ENCODE measurements around the gene PHF19.

PHF19 gene

GRCh38 chr9:120869360-120869687 is 7.7 kb downstream of the PHF19 start:
- H3K36me3 ChIP-seq (ENCODE audit: insufficient read depth, low read length): peaks cover 18% of the 10 kb centered on the region; the same call in 1 of the 2 replicates
- peak overlapping the region; percentile 76 for H2AFZ ChIP-seq (ENCODE audit: low read length, unreplicated experiment)
- H3K4me1 ChIP-seq (ENCODE audit: control insufficient read depth, insufficient read depth, low read length, unreplicated experiment): peaks cover 30% of the 10 kb centered on the region
- peak overlapping the region; percentile 75 for H3K4me3 ChIP-seq (ENCODE audit: low read depth, low read length)
- H3K27ac ChIP-seq (ENCODE audit: low read depth, low read length): peak overlapping the region; percentile 41
- peaks cover 3% of the 10 kb centered on the region for H3K79me2 ChIP-seq (ENCODE audit: control insufficient read depth, insufficient read depth, low read length, unreplicated experiment)
- no peaks in the 10 kb centered on the region for H3K27me3 ChIP-seq (ENCODE audit: insufficient read depth, low read length)

GRCh38 chr9:120868676-120869359 is 8.2 kb downstream of the PHF19 start:
- Histone ChIP-seq H3K27me3 (ENCODE audit: insufficient read depth, low read length) (no peaks in the 10 kb centered on the region), H3K79me2 (ENCODE audit: control insufficient read depth, insufficient read depth, low read length, unreplicated experiment) (no peaks in the 10 kb centered on the region), H3K36me3 (ENCODE audit: insufficient read depth, low read length) (peaks cover 14% of the 10 kb centered on the region; the same call in 1 of the 2 replicates), H3K4me1 (ENCODE audit: control insufficient read depth, insufficient read depth, low read length, unreplicated experiment) (peaks cover 25% of the 10 kb centered on the region), H3K27ac (ENCODE audit: low read depth, low read length) (peak overlapping the region; percentile 44), H2AFZ (ENCODE audit: low read length, unreplicated experiment) (peak overlapping the region; percentile 76), H3K4me3 (ENCODE audit: low read depth, low read length) (peak overlapping the region; percentile 75)

GRCh38 chr9:120868339-120868675 is 8.7 kb downstream of the PHF19 start:
- Histone ChIP-seq H3K27ac (ENCODE audit: low read depth, low read length) (peak overlapping the region; percentile 44), H3K36me3 (ENCODE audit: insufficient read depth, low read length) (peaks cover 9% of the 10 kb centered on the region; the same call in 1 of the 2 replicates)

GRCh38 chr9:120867676-120868338 is 9.2 kb downstream of the PHF19 start:
- Histone ChIP-seq H3K4me3 (ENCODE audit: low read depth, low read length) (peak overlapping the region; percentile 70), H3K27me3 (ENCODE audit: insufficient read depth, low read length) (no peaks in the 10 kb centered on the region), H3K27ac (ENCODE audit: low read depth, low read length) (peak overlapping the region; percentile 44), H3K36me3 (ENCODE audit: insufficient read depth, low read length) (peaks cover 11% of the 10 kb centered on the region; the same call in 1 of the 2 replicates), H2AFZ (ENCODE audit: low read length, unreplicated experiment) (no peak overlapping the region), H3K4me1 (ENCODE audit: control insufficient read depth, insufficient read depth, low read length, unreplicated experiment) (peaks cover 18% of the 10 kb centered on the region), H3K79me2 (ENCODE audit: control insufficient read depth, insufficient read depth, low read length, unreplicated experiment) (no peaks in the 10 kb centered on the region)

More at GRCh38 chr9:120868339-120868675, 8.7 kb downstream of the PHF19 start:
- no peaks in the 10 kb centered on the region for H3K27me3 ChIP-seq (ENCODE audit: insufficient read depth, low read length)
- peak overlapping the region; percentile 70 for H3K4me3 ChIP-seq (ENCODE audit: low read depth, low read length)
- H3K79me2 ChIP-seq (ENCODE audit: control insufficient read depth, insufficient read depth, low read length, unreplicated experiment): no peaks in the 10 kb centered on the region
- H3K4me1 ChIP-seq (ENCODE audit: control insufficient read depth, insufficient read depth, low read length, unreplicated experiment): peaks cover 20% of the 10 kb centered on the region
- peak overlapping the region; percentile 28 for H2AFZ ChIP-seq (ENCODE audit: low read length, unreplicated experiment)

- H2AFZ ChIP-seq (ENCODE audit: low read length, unreplicated experiment): no peak overlapping the region
- H3K4me3 ChIP-seq (ENCODE audit: low read depth, low read length): no peak overlapping the region
- no peaks in the 10 kb centered on the region for H3K27me3 ChIP-seq (ENCODE audit: insufficient read depth, low read length)
- H3K4me1 ChIP-seq (ENCODE audit: control insufficient read depth, insufficient read depth, low read length, unreplicated experiment): peaks cover 18% of the 10 kb centered on the region
- peaks cover 10% of the 10 kb centered on the region; the same call in 1 of the 2 replicates for H3K36me3 ChIP-seq (ENCODE audit: insufficient read depth, low read length)
- H3K79me2 ChIP-seq (ENCODE audit: control insufficient read depth, insufficient read depth, low read length, unreplicated experiment): no peaks in the 10 kb centered on the region
- no peak overlapping the region for H3K27ac ChIP-seq (ENCODE audit: low read depth, low read length)
Measured at GRCh38 chr9:120866651-120867050, 10.3 kb downstream of the PHF19 start.

- peaks cover 18% of the 10 kb centered on the region for H3K4me1 ChIP-seq (ENCODE audit: control insufficient read depth, insufficient read depth, low read length, unreplicated experiment)
- no peaks in the 10 kb centered on the region for H3K79me2 ChIP-seq (ENCODE audit: control insufficient read depth, insufficient read depth, low read length, unreplicated experiment)
- H2AFZ ChIP-seq (ENCODE audit: low read length, unreplicated experiment): no peak overlapping the region
- no peaks in the 10 kb centered on the region for H3K27me3 ChIP-seq (ENCODE audit: insufficient read depth, low read length)
- H3K4me3 ChIP-seq (ENCODE audit: low read depth, low read length): no peak overlapping the region
- peaks cover 10% of the 10 kb centered on the region; the same call in 1 of the 2 replicates for H3K36me3 ChIP-seq (ENCODE audit: insufficient read depth, low read length)
- no peak overlapping the region for H3K27ac ChIP-seq (ENCODE audit: low read depth, low read length)
Measured at GRCh38 chr9:120865809-120866208, 11.2 kb downstream of the PHF19 start.

GRCh38 chr9:120865176-120865575 is 11.8 kb downstream of the PHF19 start:
- Histone ChIP-seq H3K4me3 (ENCODE audit: low read depth, low read length) (no peak overlapping the region), H3K27me3 (ENCODE audit: insufficient read depth, low read length) (no peaks in the 10 kb centered on the region), H3K36me3 (ENCODE audit: insufficient read depth, low read length) (peaks cover 10% of the 10 kb centered on the region; the same call in 1 of the 2 replicates), H2AFZ (ENCODE audit: low read length, unreplicated experiment) (no peak overlapping the region), H3K79me2 (ENCODE audit: control insufficient read depth, insufficient read depth, low read length, unreplicated experiment) (no peaks in the 10 kb centered on the region), H3K4me1 (ENCODE audit: control insufficient read depth, insufficient read depth, low read length, unreplicated experiment) (peaks cover 18% of the 10 kb centered on the region), H3K27ac (ENCODE audit: low read depth, low read length) (no peak overlapping the region)

GRCh38 chr9:120864719-120865118 is 12.3 kb downstream of the PHF19 start:
- H2AFZ ChIP-seq (ENCODE audit: low read length, unreplicated experiment): no peak overlapping the region
- no peaks in the 10 kb centered on the region for H3K27me3 ChIP-seq (ENCODE audit: insufficient read depth, low read length)
- H3K4me3 ChIP-seq (ENCODE audit: low read depth, low read length): no peak overlapping the region
- no peaks in the 10 kb centered on the region for H3K79me2 ChIP-seq (ENCODE audit: control insufficient read depth, insufficient read depth, low read length, unreplicated experiment)
- peaks cover 13% of the 10 kb centered on the region for H3K4me1 ChIP-seq (ENCODE audit: control insufficient read depth, insufficient read depth, low read length, unreplicated experiment)
- peaks cover 10% of the 10 kb centered on the region; the same call in 1 of the 2 replicates for H3K36me3 ChIP-seq (ENCODE audit: insufficient read depth, low read length)
- H3K27ac ChIP-seq (ENCODE audit: low read depth, low read length): no peak overlapping the region

- Histone ChIP-seq H2AFZ (ENCODE audit: low read length, unreplicated experiment) (no peak overlapping the region), H3K36me3 (ENCODE audit: insufficient read depth, low read length) (peaks cover 10% of the 10 kb centered on the region; the same call in 1 of the 2 replicates), H3K4me1 (ENCODE audit: control insufficient read depth, insufficient read depth, low read length, unreplicated experiment) (peaks cover 6% of the 10 kb centered on the region), H3K79me2 (ENCODE audit: control insufficient read depth, insufficient read depth, low read length, unreplicated experiment) (no peaks in the 10 kb centered on the region), H3K27ac (ENCODE audit: low read depth, low read length) (no peak overlapping the region), H3K4me3 (ENCODE audit: low read depth, low read length) (no peak overlapping the region), H3K27me3 (ENCODE audit: insufficient read depth, low read length) (no peaks in the 10 kb centered on the region)
Measured at GRCh38 chr9:120863833-120864232, 13.2 kb downstream of the PHF19 start.

GRCh38 chr9:120862452-120862851 is 14.5 kb downstream of the PHF19 start:
- Histone ChIP-seq H3K36me3 (ENCODE audit: insufficient read depth, low read length) (peaks cover 13% of the 10 kb centered on the region; the same call in 1 of the 2 replicates), H3K4me3 (ENCODE audit: low read depth, low read length) (no peak overlapping the region), H3K4me1 (ENCODE audit: control insufficient read depth, insufficient read depth, low read length, unreplicated experiment) (no peaks in the 10 kb centered on the region), H3K79me2 (ENCODE audit: control insufficient read depth, insufficient read depth, low read length, unreplicated experiment) (no peaks in the 10 kb centered on the region), H2AFZ (ENCODE audit: low read length, unreplicated experiment) (no peak overlapping the region), H3K27ac (ENCODE audit: low read depth, low read length) (no peak overlapping the region), H3K27me3 (ENCODE audit: insufficient read depth, low read length) (no peaks in the 10 kb centered on the region)

- no peaks in the 10 kb centered on the region for H3K27me3 ChIP-seq (ENCODE audit: insufficient read depth, low read length)
- no peak overlapping the region for H3K4me3 ChIP-seq (ENCODE audit: low read depth, low read length)
- no peak overlapping the region for H2AFZ ChIP-seq (ENCODE audit: low read length, unreplicated experiment)
- H3K4me1 ChIP-seq (ENCODE audit: control insufficient read depth, insufficient read depth, low read length, unreplicated experiment): no peaks in the 10 kb centered on the region
- no peaks in the 10 kb centered on the region for H3K79me2 ChIP-seq (ENCODE audit: control insufficient read depth, insufficient read depth, low read length, unreplicated experiment)
- peaks cover 13% of the 10 kb centered on the region; the same call in 1 of the 2 replicates for H3K36me3 ChIP-seq (ENCODE audit: insufficient read depth, low read length)
- no peak overlapping the region for H3K27ac ChIP-seq (ENCODE audit: low read depth, low read length)
Measured at GRCh38 chr9:120861935-120862334, 15.1 kb downstream of the PHF19 start.
